ENCODE data around the gene ALAS1. TPM values are rescaled to one million over a fixed set of nuclear protein-coding genes. Genes with fewer than 3 reads are reported as not detected.
"Not testable (repeated sequence)": the region's sequence is repeated elsewhere in the genome, so short reads cannot be mapped to it uniquely, and the experiment has no call there.

ALAS1 gene
- total RNA-seq, 1 experiment from 2014 or later = 53.1 TPM

- H3K36me3 Mint-ChIP-seq (ENCODE audit: insufficient read depth, unreplicated experiment) = no peaks in the 10 kb centered on the region
- H3K27me3 ChIP-seq (replicated peaks; ENCODE audit: control insufficient read depth, insufficient read depth, low read length) = no peaks in the 10 kb centered on the region
- no peak for TF ChIP-seq CTCF (IDR thresholded peaks at IDR 0.05; ENCODE audit: insufficient read depth in 1 of 2, low read depth in 1 of 2, low read length in 1 of 2, severe bottlenecking in 1 of 2, unreplicated experiment in 1 of 2)
- H3K9me3 Mint-ChIP-seq (ENCODE audit: unreplicated experiment) = no peaks in the 10 kb centered on the region
- intact Hi-C loops (cut with micrococcal nuclease; ENCODE audit: unreplicated experiment) = no loop called here
- no peak overlapping the region for H3K4me3 ChIP-seq (ENCODE audit: low read depth, low read length)
- DNase-seq = no peak
- no peak overlapping the region for H3K27ac Mint-ChIP-seq (ENCODE audit: unreplicated experiment)
- no peaks in the 10 kb centered on the region for H3K27me3 Mint-ChIP-seq (ENCODE audit: insufficient read depth, unreplicated experiment)
- H3K4me1 ChIP-seq = no peaks in the 10 kb centered on the region; the same call in 1 of the 2 replicates
- ChIA-PET POLR2A (no interaction called here), CTCF (interaction anchor here (0.5 kb wide), 1 partner anchor 13 kb away, joined by 6 read pairs; the partner anchor contains the start of gene POC1A)
- H3K4me3 Mint-ChIP-seq (ENCODE audit: unreplicated experiment) = no peak overlapping the region
- no peaks in the 10 kb centered on the region for H3K9me3 ChIP-seq
- H3K36me3 ChIP-seq (ENCODE audit: control insufficient read depth, insufficient read depth, low read length) = no peaks in the 10 kb centered on the region
- BruUV-seq (replicated peaks) = no TSS peak
- peaks cover 11% of the 10 kb centered on the region for H3K4me1 Mint-ChIP-seq (ENCODE audit: low read depth, unreplicated experiment)
Observed at GRCh38 chr3:52167240-52167639, 30.7 kb upstream of the ALAS1 start.

- DNase-seq; H3K4me1 ChIP-seq; BruUV-seq (replicated peaks); H3K9me3 Mint-ChIP-seq (ENCODE audit: unreplicated experiment); CTCF ChIA-PET; intact Hi-C loops (cut with micrococcal nuclease; ENCODE audit: unreplicated experiment); H3K27ac Mint-ChIP-seq (ENCODE audit: unreplicated experiment); H3K9me3 ChIP-seq; H3K27me3 Mint-ChIP-seq (ENCODE audit: insufficient read depth, unreplicated experiment); H3K4me3 ChIP-seq (ENCODE audit: low read depth, low read length); H3K27me3 ChIP-seq (replicated peaks; ENCODE audit: control insufficient read depth, insufficient read depth, low read length); H3K4me3 Mint-ChIP-seq (ENCODE audit: unreplicated experiment); H3K36me3 ChIP-seq (ENCODE audit: control insufficient read depth, insufficient read depth, low read length); H3K36me3 Mint-ChIP-seq (ENCODE audit: insufficient read depth, unreplicated experiment): not testable (repeated sequence)
- POLR2A ChIA-PET = interaction anchor here (0.6 kb wide), 1 partner anchor 169 kb away, joined by 3 read pairs; no protein-coding TSS in a partner anchor
- H3K4me1 Mint-ChIP-seq (ENCODE audit: low read depth, unreplicated experiment) = peaks cover 11% of the 10 kb centered on the region
Observed at GRCh38 chr3:52170217-52170616, 27.7 kb upstream of the ALAS1 start.

GRCh38 chr3:52171514-52172261, 26.3 kb upstream of the ALAS1 start:
- H3K36me3 Mint-ChIP-seq (ENCODE audit: insufficient read depth, unreplicated experiment) = no peaks in the 10 kb centered on the region
- H3K9me3 Mint-ChIP-seq (ENCODE audit: unreplicated experiment) = no peaks in the 10 kb centered on the region
- no peaks in the 10 kb centered on the region for H3K36me3 ChIP-seq (ENCODE audit: control insufficient read depth, insufficient read depth, low read length)
- no peak overlapping the region for H3K4me3 ChIP-seq (ENCODE audit: low read depth, low read length)
- ChIA-PET CTCF (interaction anchor here (0.9 kb wide), 1 partner anchor 118 kb away, joined by 3 read pairs; no protein-coding TSS in a partner anchor), POLR2A (interaction anchor here (0.5 to 1.6 kb wide), 3 partner anchors 15 to 1159 kb away, joined by 3 to 6 read pairs (median 3); partner anchors contain the start of gene POC1A)
- no peak for TF ChIP-seq CTCF (IDR thresholded peaks at IDR 0.05; ENCODE audit: insufficient read depth in 1 of 2, low read depth in 1 of 2, low read length in 1 of 2, severe bottlenecking in 1 of 2, unreplicated experiment in 1 of 2)
- no peak overlapping the region for H3K4me3 Mint-ChIP-seq (ENCODE audit: unreplicated experiment)
- no peaks in the 10 kb centered on the region for H3K9me3 ChIP-seq
- peak overlapping the region; percentile 1 for H3K27ac Mint-ChIP-seq (ENCODE audit: unreplicated experiment)
- peaks cover 11% of the 10 kb centered on the region for H3K4me1 Mint-ChIP-seq (ENCODE audit: low read depth, unreplicated experiment)
- no peaks in the 10 kb centered on the region; the same call in 1 of the 2 replicates for H3K4me1 ChIP-seq
- DNase-seq = no peak
- H3K27me3 ChIP-seq (replicated peaks; ENCODE audit: control insufficient read depth, insufficient read depth, low read length) = no peaks in the 10 kb centered on the region
- BruUV-seq (replicated peaks) = no TSS peak
- intact Hi-C loops (cut with micrococcal nuclease; ENCODE audit: unreplicated experiment) = no loop called here
- no peaks in the 10 kb centered on the region for H3K27me3 Mint-ChIP-seq (ENCODE audit: insufficient read depth, unreplicated experiment)

Data from Caco-2 (cell line).